Measurements from ENCODE around the gene CROCC. TPM values are rescaled to one million over a fixed set of nuclear protein-coding genes. Genes with fewer than 3 reads are reported as not detected.

Gene CROCC
- total and polyA plus RNA-seq, 9 of the 15 experiments (the other 6 are each of a cell fraction or from before 2014, with no cell fraction given) = 0.17 to 15.4 (median 7.6) TPM

DNA sequence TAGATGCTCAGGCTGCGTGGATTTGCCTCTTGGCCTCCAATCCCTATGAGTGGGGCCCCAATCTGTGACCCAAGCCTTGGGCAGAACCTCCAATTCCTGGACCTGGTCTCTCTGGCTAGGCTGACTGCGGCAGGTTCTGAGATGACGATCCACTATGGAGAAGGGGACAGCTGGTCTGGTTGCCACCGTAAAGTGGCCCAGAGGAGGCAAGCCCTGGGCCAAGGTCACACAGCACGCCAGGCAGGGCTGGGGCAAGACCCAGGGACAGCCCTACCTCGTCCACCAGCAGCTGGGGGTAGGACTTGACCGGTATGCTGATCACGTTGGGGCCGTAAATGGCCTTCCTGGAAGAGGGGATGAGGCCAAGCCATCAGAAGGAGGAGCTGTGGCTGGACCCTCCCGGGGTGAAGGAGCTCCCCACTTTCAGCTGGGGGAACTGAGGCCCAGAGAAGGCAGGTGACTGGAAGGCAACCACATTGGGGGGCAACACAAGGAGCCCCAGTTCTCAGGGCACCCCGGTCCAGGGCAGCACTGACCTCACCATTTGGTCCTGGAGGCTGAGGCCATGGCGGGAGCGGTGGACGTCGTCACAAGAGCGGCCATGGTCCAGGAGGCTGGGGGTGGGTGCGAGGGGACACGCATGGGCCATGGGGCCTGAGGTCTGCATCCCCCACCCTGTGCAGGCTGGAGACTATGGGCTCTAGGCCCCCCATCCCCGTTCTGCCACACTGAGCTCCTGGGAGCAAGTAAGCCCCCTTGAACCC is 80.2 kb downstream of the CROCC start:
- no TSS peak for BruUV-seq (replicated peaks)
- no peak overlapping the region for H3K4me3 ChIP-seq
- intact Hi-C loops (cut with micrococcal nuclease) = no loop called here
- no peaks in the 10 kb centered on the region for H3K9me3 ChIP-seq (replicated peaks; ENCODE audit: control insufficient read depth, insufficient read depth, low read depth, low read length)
- ChIA-PET CTCF (ENCODE audit: low intra/inter-chr PET ratio) (no interaction called here), POLR2A (interaction anchor here (0.6 to 1.5 kb wide), 5 partner anchors 9 to 48 kb away, joined by 3 to 5 read pairs (median 3); no protein-coding TSS in a partner anchor)
- H3K4me1 ChIP-seq (replicated peaks in 1 of 2; ENCODE audit: control insufficient read depth in 2 of 2, insufficient read depth in 2 of 2, low read length in 2 of 2) = peaks cover 0 to 21% of the 10 kb centered on the region in 2 experiments; a peak in 2 of 5 replicates
- TF ChIP-seq ZFP36 (IDR thresholded peaks at IDR 0.05; ENCODE audit: low read depth, low read length, partially characterized antibody) (peak; percentile 65), CEBPB (tag; IDR thresholded peaks at IDR 0.05) (no peak), KDM1A (IDR thresholded peaks at IDR 0.05) (0 out of 4 replicates have a peak, but pooled peaks of 1 of the 2 experiments have one; percentile 7)
- no peak overlapping the region for H3K4me2 ChIP-seq (ENCODE audit: insufficient read depth, low read length)
- no peak overlapping the region for H2AFZ ChIP-seq (ENCODE audit: low read depth, low read length)
- H3K9ac ChIP-seq (ENCODE audit: insufficient read depth in 1 of 2, low read depth in 2 of 2, low read length in 2 of 2) = peak overlapping the region in 1 of 2 experiments; percentile 42; a peak in 1 of 4 replicates
- in situ Hi-C loops (cut with MboI) = no loop called here
- H3K27me3 ChIP-seq (ENCODE audit: control insufficient read depth in 2 of 2, insufficient read depth in 2 of 2, low read length in 2 of 2) = no peaks in the 10 kb centered on the region
- FAIRE-seq (no peak), DNase-seq (ENCODE audit: extremely low read depth in 1 of 4, low spot score in 3 of 4) (no peak), ATAC-seq (no peak)
- no peaks in the 10 kb centered on the region for H3K79me2 ChIP-seq (ENCODE audit: control insufficient read depth, insufficient read depth, low read length)
- no peak overlapping the region for H3K27ac ChIP-seq (ENCODE audit: extremely low read depth, low read depth, low read length)
- no peaks in the 10 kb centered on the region for H4K20me1 ChIP-seq (replicated peaks; ENCODE audit: control insufficient read depth, insufficient read depth, low read length)
- no peaks in the 10 kb centered on the region for H3K9me1 ChIP-seq (ENCODE audit: control insufficient read depth, insufficient read depth, low read length)
- H3K36me3 ChIP-seq (ENCODE audit: control insufficient read depth, insufficient read depth, low read length) = peaks cover 35% of the 10 kb centered on the region; the same call in 2 of the 3 replicates
- whole genome bisulfite sequencing (ENCODE audit: insufficient coverage, low coverage, missing lambda C conversion rate) = 80% methylated on average over 17 of the region's 19 CpGs

DNA sequence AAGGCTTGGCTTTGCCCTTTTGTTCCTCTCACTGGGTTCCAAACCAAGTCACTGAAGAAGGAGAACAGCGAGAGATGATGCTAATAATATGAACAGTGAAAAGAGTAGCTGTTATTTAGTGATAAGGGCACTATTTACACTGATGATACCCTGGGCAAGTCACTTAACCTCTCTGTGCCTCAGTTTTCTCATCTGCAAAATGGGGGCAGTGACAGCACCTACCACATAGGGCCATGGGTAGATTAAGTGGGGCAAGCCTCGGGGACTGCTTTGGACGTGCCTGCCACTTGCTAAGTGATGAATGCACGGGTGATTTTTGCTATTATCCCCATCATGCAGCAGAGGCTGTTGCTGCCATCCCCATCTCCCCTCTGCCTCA is 80.8 kb downstream of the CROCC start:
- H3K9me3 ChIP-seq (replicated peaks; ENCODE audit: control insufficient read depth, insufficient read depth, low read depth, low read length) = no peaks in the 10 kb centered on the region
- FAIRE-seq (no peak), ATAC-seq (no peak), DNase-seq (ENCODE audit: extremely low read depth in 1 of 4, low spot score in 3 of 4) (no peak)
- no peaks in the 10 kb centered on the region for H3K79me2 ChIP-seq (ENCODE audit: control insufficient read depth, insufficient read depth, low read length)
- no peak overlapping the region for H3K9ac ChIP-seq (ENCODE audit: insufficient read depth in 1 of 2, low read depth in 2 of 2, low read length in 2 of 2)
- ChIA-PET POLR2A (interaction anchor here (0.6 to 1.2 kb wide), 3 partner anchors 10 to 48 kb away, joined by 3 to 5 read pairs (median 3); no protein-coding TSS in a partner anchor), CTCF (ENCODE audit: low intra/inter-chr PET ratio) (no interaction called here)
- H3K27me3 ChIP-seq (ENCODE audit: control insufficient read depth in 2 of 2, insufficient read depth in 2 of 2, low read length in 2 of 2) = no peaks in the 10 kb centered on the region
- no TSS peak for BruUV-seq (replicated peaks)
- no peaks in the 10 kb centered on the region for H4K20me1 ChIP-seq (replicated peaks; ENCODE audit: control insufficient read depth, insufficient read depth, low read length)
- H3K27ac ChIP-seq (ENCODE audit: extremely low read depth, low read depth, low read length) = no peak overlapping the region
- H2AFZ ChIP-seq (ENCODE audit: low read depth, low read length) = no peak overlapping the region
- WGBS (ENCODE audit: insufficient coverage, low coverage, missing lambda C conversion rate) = 58% methylated on average over 4 of the region's 4 CpGs
- H3K4me3 ChIP-seq = no peak overlapping the region
- intact Hi-C loops (cut with micrococcal nuclease) = no loop called here
- peaks cover 35% of the 10 kb centered on the region; the same call in 2 of the 3 replicates for H3K36me3 ChIP-seq (ENCODE audit: control insufficient read depth, insufficient read depth, low read length)
- no peaks in the 10 kb centered on the region for H3K9me1 ChIP-seq (ENCODE audit: control insufficient read depth, insufficient read depth, low read length)
- in situ Hi-C loops (cut with MboI) = no loop called here
- no peak overlapping the region for H3K4me2 ChIP-seq (ENCODE audit: insufficient read depth, low read length)
- H3K4me1 ChIP-seq (replicated peaks in 1 of 2; ENCODE audit: control insufficient read depth in 2 of 2, insufficient read depth in 2 of 2, low read length in 2 of 2) = peaks cover 0 to 20% of the 10 kb centered on the region in 2 experiments; a peak in 2 of 5 replicates
- no peak for TF ChIP-seq CREB1 (IDR thresholded peaks at IDR 0.05)
- no peak for TF ChIP-seq CREB1 (CRISPR knock-in tag; IDR thresholded peaks at IDR 0.05)
- no peak for TF ChIP-seq ZNF24 (IDR thresholded peaks at IDR 0.05)
- TF ChIP-seq DNMT1 (IDR thresholded peaks at IDR 0.05) = no peak
- no peak for TF ChIP-seq BMI1 (IDR thresholded peaks at IDR 0.05; ENCODE audit: low read length)
- TF ChIP-seq ZBTB8A (IDR thresholded peaks at IDR 0.05; ENCODE audit: partially characterized antibody) = no peak
- TF ChIP-seq, protein P1, sequence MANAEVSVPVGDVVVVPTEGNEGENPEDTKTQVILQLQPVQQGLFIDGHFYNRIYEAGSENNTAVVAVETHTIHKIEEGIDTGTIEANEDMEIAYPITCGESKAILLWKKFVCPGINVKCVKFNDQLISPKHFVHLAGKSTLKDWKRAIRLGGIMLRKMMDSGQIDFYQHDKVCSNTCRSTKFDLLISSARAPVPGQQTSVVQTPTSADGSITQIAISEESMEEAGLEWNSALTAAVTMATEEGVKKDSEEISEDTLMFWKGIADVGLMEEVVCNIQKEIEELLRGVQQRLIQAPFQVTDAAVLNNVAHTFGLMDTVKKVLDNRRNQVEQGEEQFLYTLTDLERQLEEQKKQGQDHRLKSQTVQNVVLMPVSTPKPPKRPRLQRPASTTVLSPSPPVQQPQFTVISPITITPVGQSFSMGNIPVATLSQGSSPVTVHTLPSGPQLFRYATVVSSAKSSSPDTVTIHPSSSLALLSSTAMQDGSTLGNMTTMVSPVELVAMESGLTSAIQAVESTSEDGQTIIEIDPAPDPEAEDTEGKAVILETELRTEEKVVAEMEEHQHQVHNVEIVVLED (CRISPR knock-in tag; IDR thresholded peaks at IDR 0.05) = no peak
- no peak for TF ChIP-seq ZNF239 (CRISPR knock-in tag; IDR thresholded peaks at IDR 0.05)
- TF ChIP-seq NR2C2 (CRISPR knock-in tag; IDR thresholded peaks at IDR 0.05) = no peak
- no peak for TF ChIP-seq NR2C2 (tag; IDR thresholded peaks at IDR 0.05)
- TF ChIP-seq, protein P2, sequence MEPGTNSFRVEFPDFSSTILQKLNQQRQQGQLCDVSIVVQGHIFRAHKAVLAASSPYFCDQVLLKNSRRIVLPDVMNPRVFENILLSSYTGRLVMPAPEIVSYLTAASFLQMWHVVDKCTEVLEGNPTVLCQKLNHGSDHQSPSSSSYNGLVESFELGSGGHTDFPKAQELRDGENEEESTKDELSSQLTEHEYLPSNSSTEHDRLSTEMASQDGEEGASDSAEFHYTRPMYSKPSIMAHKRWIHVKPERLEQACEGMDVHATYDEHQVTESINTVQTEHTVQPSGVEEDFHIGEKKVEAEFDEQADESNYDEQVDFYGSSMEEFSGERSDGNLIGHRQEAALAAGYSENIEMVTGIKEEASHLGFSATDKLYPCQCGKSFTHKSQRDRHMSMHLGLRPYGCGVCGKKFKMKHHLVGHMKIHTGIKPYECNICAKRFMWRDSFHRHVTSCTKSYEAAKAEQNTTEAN (CRISPR knock-in tag; IDR thresholded peaks at IDR 0.05) = no peak
